ENCODE results near the gene S100A5.
A peak's percentile ranks its signal among the peaks of the same experiment; 100 is the strongest.

Gene S100A5

GRCh38 chr1:153506831-153507413 is 33.8 kb downstream of the S100A5 start:
- Mint-ChIP-seq H3K27ac (no peak overlapping the region), H3K36me3 (ENCODE audit: low read depth) (no peaks in the 10 kb centered on the region), H3K9me3 (no peaks in the 10 kb centered on the region), H3K27me3 (ENCODE audit: low read depth) (peaks cover 2% of the 10 kb centered on the region), H3K4me3 (no peak overlapping the region), H3K4me1 (ENCODE audit: low read depth) (peaks cover 7% of the 10 kb centered on the region)
- no peak for DNase-seq (ENCODE audit: low spot score)

DNA sequence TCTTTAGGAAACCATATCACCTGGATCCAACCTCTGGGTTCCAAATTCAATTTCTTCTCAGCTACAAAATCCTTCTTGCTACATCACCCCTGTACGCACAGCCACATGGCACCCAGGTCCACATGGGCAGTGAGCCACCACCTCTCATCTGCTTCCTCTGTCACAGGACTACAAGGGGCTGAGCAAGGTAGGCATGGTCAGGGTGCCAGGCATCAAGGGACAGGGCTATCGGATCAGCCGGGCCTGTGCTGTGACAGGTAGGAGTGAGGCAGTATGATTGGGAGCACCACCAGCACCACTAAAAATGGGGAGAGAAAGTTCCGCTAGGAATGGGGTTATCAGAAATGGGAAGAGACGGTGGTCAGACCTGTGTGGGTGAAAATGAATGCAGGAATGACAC is 34.3 kb downstream of the S100A5 start:
- H3K4me3 Mint-ChIP-seq = no peak overlapping the region
- H3K27me3 Mint-ChIP-seq (ENCODE audit: low read depth) = peaks cover 2% of the 10 kb centered on the region
- H3K36me3 Mint-ChIP-seq (ENCODE audit: low read depth) = no peaks in the 10 kb centered on the region
- H3K4me1 Mint-ChIP-seq (ENCODE audit: low read depth) = peaks cover 6% of the 10 kb centered on the region
- H3K9me3 Mint-ChIP-seq = no peaks in the 10 kb centered on the region
- no peak overlapping the region for H3K27ac Mint-ChIP-seq
- no peak for DNase-seq (ENCODE audit: low spot score)

DNA sequence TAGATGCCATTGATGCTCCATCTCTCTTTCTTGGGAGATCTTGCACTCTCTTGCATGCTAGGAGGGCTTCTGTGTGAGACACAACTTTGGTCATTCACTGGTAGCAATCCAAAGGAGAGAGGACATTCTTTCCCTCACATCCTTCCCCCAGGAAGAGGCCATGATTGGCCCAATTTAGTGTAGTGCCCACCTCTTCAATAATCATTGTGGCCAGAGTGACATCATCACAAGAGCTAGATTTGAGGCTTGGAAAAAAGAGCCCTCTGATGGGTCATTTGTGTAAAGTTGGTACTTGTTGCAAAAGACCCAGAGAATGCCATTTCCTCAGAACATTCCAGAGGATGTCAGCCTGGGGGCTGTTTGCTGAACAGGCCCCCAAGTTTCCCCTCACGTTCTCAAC is 35.2 kb downstream of the S100A5 start:
- no peaks in the 10 kb centered on the region for H3K36me3 Mint-ChIP-seq (ENCODE audit: low read depth)
- peaks cover 3% of the 10 kb centered on the region for H3K27me3 Mint-ChIP-seq (ENCODE audit: low read depth)
- H3K4me3 Mint-ChIP-seq = no peak overlapping the region
- no peaks in the 10 kb centered on the region for H3K4me1 Mint-ChIP-seq (ENCODE audit: low read depth)
- DNase-seq (ENCODE audit: low spot score) = no peak
- H3K27ac Mint-ChIP-seq = no peak overlapping the region
- H3K9me3 Mint-ChIP-seq = no peaks in the 10 kb centered on the region

DNA sequence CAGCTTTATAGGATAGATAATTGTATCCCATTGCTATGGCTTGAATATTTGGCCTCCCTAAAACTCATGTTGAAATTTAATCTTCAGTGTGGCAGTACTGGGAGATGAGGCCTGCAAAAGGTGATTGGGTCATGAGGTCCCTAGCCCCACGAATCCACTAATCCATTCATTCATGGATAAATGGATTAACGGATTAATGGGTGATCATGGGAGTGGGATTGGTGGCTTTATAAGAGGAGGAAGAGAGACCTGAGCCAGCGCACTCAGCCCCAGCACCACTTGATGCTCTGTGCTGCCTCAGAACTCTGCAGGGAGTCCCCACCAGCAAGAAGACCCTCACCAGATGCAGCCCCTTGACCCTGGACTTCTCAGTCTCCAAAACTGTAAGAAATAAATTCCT is 37.0 kb downstream of the S100A5 start:
- Mint-ChIP-seq H3K36me3 (ENCODE audit: low read depth) (no peaks in the 10 kb centered on the region), H3K4me3 (no peak overlapping the region), H3K27ac (no peak overlapping the region), H3K9me3 (no peaks in the 10 kb centered on the region), H3K27me3 (ENCODE audit: low read depth) (peaks cover 17% of the 10 kb centered on the region), H3K4me1 (ENCODE audit: low read depth) (no peaks in the 10 kb centered on the region)
- no peak for DNase-seq (ENCODE audit: low spot score)

- Mint-ChIP-seq H3K4me1 (ENCODE audit: low read depth) (no peaks in the 10 kb centered on the region), H3K27me3 (ENCODE audit: low read depth) (peaks cover 29% of the 10 kb centered on the region), H3K4me3 (no peak overlapping the region), H3K27ac (no peak overlapping the region), H3K36me3 (ENCODE audit: low read depth) (no peaks in the 10 kb centered on the region), H3K9me3 (no peaks in the 10 kb centered on the region)
- DNase-seq (ENCODE audit: low spot score) = no peak
Observed at GRCh38 chr1:153498746-153499145, 42.0 kb downstream of the S100A5 start.

GRCh38 chr1:153495536-153495935 is 45.2 kb downstream of the S100A5 start:
- no peaks in the 10 kb centered on the region for H3K4me1 Mint-ChIP-seq (ENCODE audit: low read depth)
- no peaks in the 10 kb centered on the region for H3K36me3 Mint-ChIP-seq (ENCODE audit: low read depth)
- H3K9me3 Mint-ChIP-seq = no peaks in the 10 kb centered on the region
- DNase-seq (ENCODE audit: low spot score) = no peak
- H3K27ac Mint-ChIP-seq = no peak overlapping the region
- H3K27me3 Mint-ChIP-seq (ENCODE audit: low read depth) = peaks cover 31% of the 10 kb centered on the region
- no peak overlapping the region for H3K4me3 Mint-ChIP-seq

DNA sequence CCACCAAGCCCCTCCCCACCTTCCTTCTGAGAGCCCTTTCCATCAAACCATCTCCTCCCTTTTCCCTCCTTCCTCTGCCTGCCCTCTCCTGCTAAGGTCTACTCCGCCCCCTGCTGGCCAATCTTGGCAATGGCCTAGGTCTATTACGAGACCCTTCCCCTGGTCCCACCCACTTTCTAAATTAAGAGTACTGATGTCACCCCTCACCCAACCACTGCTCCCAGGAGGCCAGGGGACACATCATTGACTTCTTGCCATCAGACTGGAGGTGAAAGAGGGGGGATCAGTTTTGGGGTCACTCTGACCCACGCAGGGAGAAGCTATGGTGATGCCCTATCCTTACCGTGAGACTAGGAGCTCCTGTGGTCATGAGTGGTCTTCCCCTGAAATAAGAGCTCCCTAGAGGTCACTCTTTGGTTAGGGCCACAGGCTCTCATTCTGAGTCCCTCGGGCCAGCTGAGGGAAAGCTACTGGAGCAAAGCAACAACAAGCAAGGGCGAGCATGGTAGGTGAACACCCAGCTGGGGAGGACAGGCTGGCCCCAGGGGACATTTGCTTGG is 45.7 kb downstream of the S100A5 start:
- Mint-ChIP-seq H3K27ac (no peak overlapping the region), H3K4me1 (ENCODE audit: low read depth) (no peaks in the 10 kb centered on the region), H3K9me3 (no peaks in the 10 kb centered on the region), H3K36me3 (ENCODE audit: low read depth) (no peaks in the 10 kb centered on the region), H3K27me3 (ENCODE audit: low read depth) (peaks cover 29% of the 10 kb centered on the region), H3K4me3 (no peak overlapping the region)
- DNase-seq (ENCODE audit: low spot score) = peak; percentile 47

- Mint-ChIP-seq H3K4me3 (no peak overlapping the region), H3K4me1 (ENCODE audit: low read depth) (no peaks in the 10 kb centered on the region), H3K27ac (no peak overlapping the region), H3K27me3 (ENCODE audit: low read depth) (peaks cover 16% of the 10 kb centered on the region), H3K9me3 (no peaks in the 10 kb centered on the region), H3K36me3 (ENCODE audit: low read depth) (no peaks in the 10 kb centered on the region)
- no peak for DNase-seq (ENCODE audit: low spot score)
Observed at GRCh38 chr1:153493343-153493960, 47.3 kb downstream of the S100A5 start.

DNA sequence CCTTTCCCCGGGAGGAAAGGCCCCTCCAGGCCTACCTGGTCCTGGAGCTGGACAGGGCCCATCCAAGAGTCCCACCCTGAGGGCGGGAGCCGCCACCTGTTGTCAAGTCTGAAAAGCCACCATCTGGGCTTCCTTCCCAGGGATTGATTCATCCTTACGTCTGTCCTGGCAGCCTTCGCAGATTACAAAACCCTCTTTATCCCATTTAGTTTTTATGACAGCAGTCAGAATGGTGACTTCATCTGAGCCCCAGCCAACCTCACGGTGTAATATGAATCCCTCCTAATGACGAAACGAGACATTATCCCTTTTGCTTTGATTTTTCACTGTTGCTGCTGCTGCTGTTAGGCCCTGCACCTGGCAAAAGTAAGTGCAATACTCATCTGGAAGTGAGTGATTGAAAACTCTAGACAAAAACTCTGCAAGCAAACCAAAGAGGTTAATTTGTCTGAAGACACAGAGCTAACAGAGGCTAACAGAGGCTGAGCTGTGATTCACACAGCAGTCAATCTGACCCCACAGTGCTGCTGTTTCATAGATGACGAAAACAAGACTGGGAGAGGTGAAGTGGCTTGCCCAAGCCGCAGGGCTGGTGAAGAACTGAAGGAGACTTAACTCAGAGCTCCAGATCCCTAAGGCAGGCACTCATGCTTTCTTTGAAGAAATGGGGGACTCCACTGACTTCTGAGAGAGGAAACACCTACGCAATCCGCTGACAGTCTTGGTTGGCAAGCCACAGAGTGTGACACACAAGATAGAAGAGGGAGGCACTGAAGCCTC is 50.3 kb downstream of the S100A5 start:
- Mint-ChIP-seq H3K36me3 (ENCODE audit: low read depth) (no peaks in the 10 kb centered on the region), H3K27ac (no peak overlapping the region), H3K9me3 (no peaks in the 10 kb centered on the region), H3K4me3 (no peak overlapping the region), H3K27me3 (ENCODE audit: low read depth) (peaks cover 20% of the 10 kb centered on the region), H3K4me1 (ENCODE audit: low read depth) (no peaks in the 10 kb centered on the region)
- DNase-seq (ENCODE audit: low spot score) = no peak

DNA sequence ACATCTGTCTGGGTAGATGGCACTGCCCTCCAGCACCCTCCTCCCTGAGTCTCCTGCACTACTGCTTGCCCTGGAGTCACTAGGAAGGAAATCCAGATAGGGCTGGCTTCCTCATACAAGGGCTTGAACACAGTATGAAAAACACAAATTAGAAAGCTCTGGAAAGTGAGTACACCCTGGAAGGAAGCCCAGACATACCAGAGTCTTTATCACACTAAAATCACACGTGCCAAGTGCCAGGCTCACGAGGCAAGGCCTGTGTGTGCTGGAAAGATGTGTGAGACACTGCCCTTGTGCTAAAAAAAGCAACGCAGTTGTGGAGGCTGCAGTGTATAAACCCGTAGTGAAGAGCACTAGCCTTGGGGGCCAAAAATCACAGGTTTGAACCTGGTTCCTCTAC is 52.0 kb downstream of the S100A5 start:
- H3K27ac Mint-ChIP-seq = no peak overlapping the region
- H3K4me3 Mint-ChIP-seq = no peak overlapping the region
- H3K4me1 Mint-ChIP-seq (ENCODE audit: low read depth) = no peaks in the 10 kb centered on the region
- peaks cover 29% of the 10 kb centered on the region for H3K27me3 Mint-ChIP-seq (ENCODE audit: low read depth)
- DNase-seq (ENCODE audit: low spot score) = no peak
- no peaks in the 10 kb centered on the region for H3K36me3 Mint-ChIP-seq (ENCODE audit: low read depth)
- no peaks in the 10 kb centered on the region for H3K9me3 Mint-ChIP-seq

DNA sequence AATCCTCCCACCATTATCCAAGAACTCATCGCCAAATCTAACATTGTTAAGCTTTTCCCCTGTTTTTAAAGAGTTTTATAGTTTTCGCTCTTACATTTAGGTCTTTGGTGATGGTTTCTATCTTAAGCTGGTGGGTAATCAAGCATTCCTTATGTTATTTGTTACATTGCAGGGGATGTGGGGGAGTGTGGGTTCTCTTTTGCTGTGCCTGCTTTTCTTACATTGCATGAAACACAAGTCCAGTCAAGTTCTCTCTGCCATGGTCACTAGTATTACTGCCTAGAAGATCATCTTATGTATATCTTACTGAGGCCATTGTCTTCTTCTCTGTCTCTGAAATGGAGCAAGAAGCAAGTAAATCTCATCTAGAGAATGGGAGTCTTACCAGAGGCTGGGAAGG is 53.0 kb downstream of the S100A5 start:
- no peak for DNase-seq (ENCODE audit: low spot score)
- no peaks in the 10 kb centered on the region for H3K4me1 Mint-ChIP-seq (ENCODE audit: low read depth)
- H3K36me3 Mint-ChIP-seq (ENCODE audit: low read depth) = no peaks in the 10 kb centered on the region
- H3K9me3 Mint-ChIP-seq = no peaks in the 10 kb centered on the region
- H3K4me3 Mint-ChIP-seq = no peak overlapping the region
- peaks cover 24% of the 10 kb centered on the region for H3K27me3 Mint-ChIP-seq (ENCODE audit: low read depth)
- H3K27ac Mint-ChIP-seq = no peak overlapping the region

All from T-helper 2 cell treated with Interferon-gamma antibody and Interleukin-4, amounts not matched to agents 5 μg/mL and 100 μg/mL, for 36 hours (primary cell).